Esophagus muscularis mucosa (tissue), 4 donors: ENCODE results near the gene LY9.

Experiments
- CTCF ChIP-seq, 3 experiments: fragments of 200-600 bp in 2 of 3; fragments of 450-650 bp in 1 of 3; sonication (generic) in 2 of 3; IDR thresholded peaks; one replicate each; pipeline ENCODE4 v1.5.1; 2017 to 2019; ENCODE audit warnings: antibody characterized with exemption in 3 of 3, mild to moderate bottlenecking in 2 of 3, moderate library complexity in 1 of 3
- EP300 ChIP-seq: sonication (generic); formaldehyde crosslinking; IDR thresholded peaks from one replicate; pipeline ENCODE4 v1.6.1; 2017; ENCODE audit warnings: antibody characterized with exemption
- POLR2A ChIP-seq: fragments of 450-650 bp; IDR thresholded peaks from one replicate; pipeline ENCODE4 v1.6.1; 2017; ENCODE audit warnings: antibody characterized with exemption, moderate library complexity, mild to moderate bottlenecking, low read depth
- POLR2AphosphoS5 ChIP-seq, 2 donors: sonication (generic); formaldehyde crosslinking; IDR thresholded peaks; one replicate each; pipeline ENCODE4 v1.6.1; 2017; ENCODE audit warnings: antibody characterized with exemption in 2 of 2

- TF ChIP-seq CTCF (IDR thresholded peaks at IDR 0.05), result no peak
- no peak for TF ChIP-seq POLR2A
- no peak for TF ChIP-seq POLR2AphosphoS5 (IDR thresholded peaks at IDR 0.05)
- TF ChIP-seq EP300, result no peak
These were observed 42.9 kb downstream of the LY9 start for GRCh38 chr1:160838888-160839287.
